ENCODE data around the gene KIAA1614.
"Not testable (repeated sequence)": the region's sequence is repeated elsewhere in the genome, so short reads cannot be mapped to it uniquely, and the experiment has no call there.

Gene KIAA1614

DNA sequence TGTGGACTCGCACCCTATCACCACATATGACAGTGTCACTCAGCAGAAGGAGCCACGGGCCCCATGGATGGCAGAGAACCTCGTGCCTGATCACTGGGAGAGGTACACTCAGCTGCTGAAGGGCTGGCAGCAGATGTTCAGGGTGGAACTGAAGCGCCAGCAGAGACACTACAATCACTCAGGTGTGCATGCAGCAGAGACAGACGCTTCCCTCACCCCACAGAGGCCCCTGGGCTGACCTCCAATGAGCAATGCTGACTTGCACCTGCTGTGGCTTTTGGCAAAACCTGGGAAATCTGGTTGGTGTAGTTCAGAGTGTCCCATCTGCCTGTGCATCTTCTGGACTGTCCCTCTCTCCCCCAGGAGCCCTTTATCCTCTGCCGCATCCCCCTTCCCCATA, 51.9 kb downstream of the KIAA1614 start:
- TF ChIP-seq, protein P1, sequence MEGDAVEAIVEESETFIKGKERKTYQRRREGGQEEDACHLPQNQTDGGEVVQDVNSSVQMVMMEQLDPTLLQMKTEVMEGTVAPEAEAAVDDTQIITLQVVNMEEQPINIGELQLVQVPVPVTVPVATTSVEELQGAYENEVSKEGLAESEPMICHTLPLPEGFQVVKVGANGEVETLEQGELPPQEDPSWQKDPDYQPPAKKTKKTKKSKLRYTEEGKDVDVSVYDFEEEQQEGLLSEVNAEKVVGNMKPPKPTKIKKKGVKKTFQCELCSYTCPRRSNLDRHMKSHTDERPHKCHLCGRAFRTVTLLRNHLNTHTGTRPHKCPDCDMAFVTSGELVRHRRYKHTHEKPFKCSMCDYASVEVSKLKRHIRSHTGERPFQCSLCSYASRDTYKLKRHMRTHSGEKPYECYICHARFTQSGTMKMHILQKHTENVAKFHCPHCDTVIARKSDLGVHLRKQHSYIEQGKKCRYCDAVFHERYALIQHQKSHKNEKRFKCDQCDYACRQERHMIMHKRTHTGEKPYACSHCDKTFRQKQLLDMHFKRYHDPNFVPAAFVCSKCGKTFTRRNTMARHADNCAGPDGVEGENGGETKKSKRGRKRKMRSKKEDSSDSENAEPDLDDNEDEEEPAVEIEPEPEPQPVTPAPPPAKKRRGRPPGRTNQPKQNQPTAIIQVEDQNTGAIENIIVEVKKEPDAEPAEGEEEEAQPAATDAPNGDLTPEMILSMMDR (conservative IDR thresholded peaks at IDR 0.05) = no peak
- TF ChIP-seq ZFX (IDR thresholded peaks at IDR 0.05) = no peak
- H3K27ac ChIP-seq = no peak overlapping the region

DNA sequence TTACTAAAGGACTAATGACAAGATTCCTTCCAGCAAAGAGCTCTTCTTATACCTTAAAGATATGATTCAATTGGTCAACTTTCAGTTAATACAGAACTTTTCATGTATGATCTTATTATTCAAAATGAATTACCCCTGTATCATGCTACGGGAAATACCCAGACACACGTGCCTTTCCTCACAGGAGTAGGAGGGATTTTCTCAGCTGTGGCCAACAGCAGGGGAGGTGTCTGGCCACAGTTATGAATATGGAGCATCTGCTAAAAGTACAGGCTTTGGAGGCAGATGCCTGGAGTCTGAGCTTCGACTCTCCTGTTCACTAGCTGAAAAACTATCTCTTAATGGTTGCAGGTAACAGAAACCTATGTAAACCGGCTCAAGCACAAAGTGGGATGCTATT, 53.6 kb downstream of the KIAA1614 start:
- H3K27ac ChIP-seq = no peak overlapping the region
- TF ChIP-seq, protein P1 (conservative IDR thresholded peaks at IDR 0.05) = no peak
- no peak for TF ChIP-seq ZFX (IDR thresholded peaks at IDR 0.05)

DNA sequence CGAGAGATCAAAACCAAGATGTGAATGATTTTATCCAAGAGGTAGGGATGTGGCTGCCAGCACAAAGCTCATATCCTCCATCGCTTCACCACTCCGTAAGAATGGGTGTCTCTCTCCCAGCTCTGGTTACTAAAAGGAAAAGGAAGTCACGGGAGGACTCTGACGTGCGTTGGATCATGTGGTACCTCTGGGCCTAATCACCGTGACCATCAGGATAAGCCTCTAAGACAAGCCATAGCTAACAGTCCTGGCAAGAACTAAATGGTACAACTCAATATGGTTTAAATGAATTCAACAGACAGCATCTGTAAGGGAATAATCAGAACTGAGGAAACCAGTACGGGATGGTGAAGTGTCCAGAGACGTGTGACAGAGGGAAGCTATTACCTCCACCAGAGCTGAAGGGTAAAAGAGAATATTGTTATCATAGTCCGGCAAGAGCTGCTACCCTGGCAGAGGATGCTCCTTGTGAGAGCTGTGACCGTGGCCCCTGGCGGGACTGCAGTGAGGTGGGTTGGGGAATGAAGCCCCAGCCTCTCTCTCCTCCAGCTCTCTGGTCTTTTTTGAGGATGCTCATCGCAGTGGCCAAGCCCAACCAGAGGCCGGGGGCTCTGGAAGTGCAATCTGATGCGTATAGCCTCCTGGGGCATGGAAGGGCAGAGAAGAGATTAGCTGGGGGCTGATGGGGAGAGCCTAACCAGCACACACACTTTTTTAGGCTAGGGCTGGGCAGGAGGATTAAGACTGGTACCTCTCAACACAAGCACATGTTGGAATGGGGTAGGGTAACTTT, 54.2 kb downstream of the KIAA1614 start:
- TF ChIP-seq ZFX (IDR thresholded peaks at IDR 0.05) = no peak
- TF ChIP-seq, protein P1 (conservative IDR thresholded peaks at IDR 0.05) = no peak
- H3K27ac ChIP-seq = no peak overlapping the region

DNA sequence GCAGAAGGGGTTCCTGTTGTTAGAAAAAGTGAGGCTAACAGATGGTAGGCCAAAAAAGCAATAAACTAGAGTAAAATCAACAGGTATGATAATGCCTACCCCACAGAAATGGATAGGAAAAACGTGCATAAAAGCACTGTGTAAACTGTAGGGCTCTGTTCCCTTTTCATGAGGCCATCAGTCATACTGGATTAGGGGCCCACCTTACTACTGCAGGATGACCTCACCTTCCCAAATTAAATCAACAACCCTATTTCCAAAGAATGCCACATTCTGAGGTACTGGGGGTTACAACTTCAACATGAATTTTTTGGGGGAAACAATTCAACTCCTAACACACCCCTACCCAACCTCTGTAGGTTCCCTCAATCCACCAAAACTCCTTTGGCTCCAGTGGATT, 54.9 kb downstream of the KIAA1614 start:
- TF ChIP-seq, protein P1 (conservative IDR thresholded peaks at IDR 0.05) = no peak
- no peak for TF ChIP-seq ZFX (IDR thresholded peaks at IDR 0.05)
- H3K27ac ChIP-seq = no peak overlapping the region

DNA sequence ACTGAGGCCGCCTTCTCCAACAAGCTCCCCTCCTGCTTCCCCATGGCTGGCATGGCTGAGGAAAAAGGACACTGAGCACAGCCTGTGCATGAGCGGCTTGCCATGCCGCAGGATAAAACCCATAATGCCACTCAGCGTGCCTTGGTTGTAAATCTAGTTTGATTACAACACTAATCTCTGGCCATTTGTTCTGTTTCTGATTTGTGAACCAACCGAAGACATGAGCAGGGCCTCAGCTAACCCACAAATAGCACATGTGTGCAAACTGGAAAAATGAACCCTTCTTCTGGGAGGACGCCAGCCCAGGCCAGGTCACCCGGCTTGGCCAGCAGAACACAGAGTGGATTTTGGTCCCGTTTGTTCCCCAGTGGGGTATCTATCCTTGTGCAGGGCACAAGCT, 56.1 kb downstream of the KIAA1614 start:
- H3K27ac ChIP-seq = not testable (repeated sequence)

DNA sequence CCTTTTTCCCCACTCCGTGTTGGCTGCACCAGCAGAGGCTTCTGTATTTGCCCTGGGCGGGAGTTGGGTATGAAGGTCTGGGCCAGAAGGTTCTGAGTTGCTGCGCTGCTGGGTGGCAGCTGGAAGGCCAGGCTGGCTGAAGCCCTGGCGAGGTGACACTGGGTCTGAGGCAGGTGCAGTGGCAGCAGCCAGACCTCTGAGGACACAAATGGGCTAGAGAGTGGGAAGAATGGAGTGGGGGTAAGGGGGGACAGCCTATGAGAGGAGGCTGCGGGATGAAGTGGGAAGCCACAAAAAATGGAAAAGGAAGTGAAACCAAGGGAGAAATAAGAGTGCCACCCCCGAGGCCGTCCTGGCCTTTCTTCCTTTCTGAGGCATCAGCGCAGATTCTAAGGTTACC, 56.7 kb downstream of the KIAA1614 start:
- no peak for TF ChIP-seq ZFX (IDR thresholded peaks at IDR 0.05)
- TF ChIP-seq, protein P1 (conservative IDR thresholded peaks at IDR 0.05) = no peak
- H3K27ac ChIP-seq = no peak overlapping the region

DNA sequence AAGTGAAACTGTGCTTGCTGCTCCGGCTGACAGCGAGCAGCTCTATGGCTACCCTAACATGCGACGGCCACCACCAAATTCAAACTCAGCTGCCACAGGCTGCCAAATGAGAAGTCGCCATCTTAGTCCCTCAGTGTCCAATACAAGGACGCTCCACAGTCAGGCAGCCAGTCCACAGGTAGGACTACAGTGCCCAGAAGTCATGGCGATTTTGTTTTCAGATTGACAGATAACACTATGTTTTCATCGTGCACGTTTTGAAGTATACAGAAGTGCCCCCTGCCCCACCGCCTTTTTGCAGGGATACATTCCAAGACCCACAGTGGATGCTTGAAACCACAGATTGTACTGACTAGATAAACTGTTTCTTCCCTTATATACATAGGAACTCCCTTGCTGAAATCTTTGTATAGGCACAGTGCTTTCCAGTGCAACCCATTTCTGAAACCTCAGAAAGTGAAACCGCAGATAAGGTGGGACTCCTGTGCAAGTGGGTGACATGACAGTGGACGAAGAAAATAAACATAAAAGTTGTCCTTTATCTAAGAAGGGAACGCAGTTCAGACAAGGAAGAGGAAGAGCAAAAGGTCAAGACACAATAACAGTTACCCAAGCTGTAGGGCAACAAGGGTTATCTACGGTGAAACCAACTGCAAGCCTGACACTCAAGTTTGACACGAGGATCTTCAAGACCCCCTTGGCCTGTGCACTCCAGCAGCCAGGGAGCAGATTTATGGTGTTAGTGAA, 57.8 kb downstream of the KIAA1614 start:
- H3K27ac ChIP-seq = no peak overlapping the region
- TF ChIP-seq ZFX (IDR thresholded peaks at IDR 0.05) = no peak
- TF ChIP-seq, protein P1 (conservative IDR thresholded peaks at IDR 0.05) = no peak
